HepG2 (cell line): Measurements from ENCODE around the gene EDEM1. TPM values are rescaled to one million over a fixed set of nuclear protein-coding genes. Genes with fewer than 3 reads are reported as not detected.

Experiments
- ATAC-seq: fragments of 200-7000 bp; cut with Tn5 transposase; 3 replicates; pipeline ENCODE4 v1.9.1; 2020; ENCODE audit warnings: mild to moderate bottlenecking, moderate library complexity
- BruUV-seq: library from RNA; stranded (reverse); fragments of 400-500 nt; replicated peaks from 2 replicates; lab custom pipeline; 2021; lab: Mats Ljungman, UMichigan
- CTCF ChIA-PET: fragments of 300-600 bp; formaldehyde crosslinking; extraction: SDS; loops from one replicate; lab custom pipeline; 2021; ENCODE audit warnings: low total read pairs, inconsistent platforms, low intra/inter-chr PET ratio; lab: Yijun Ruan, JAX
- POLR2A ChIA-PET: fragments of 350-600 bp; sonication (Branson Sonifier 250); formaldehyde crosslinking; loops from one replicate; lab custom pipeline; 2020; ENCODE audit warnings: antibody characterized with exemption, inconsistent platforms; lab: Yijun Ruan, JAX
- DNase-seq: peaks from one replicate; pipeline ENCODE4 v3.0.0-alpha.2; 2015; ENCODE audit warnings: low spot score
- FAIRE-seq: peaks from 3 replicates; lab custom pipeline; 2011; peaks lifted over from hg19 to GRCh38; lab: Jason Lieb, UNC
- H2AFZ ChIP-seq: one replicate; pipeline ENCODE4 v1.6.1; 2011; ENCODE audit warnings: low read length, inconsistent platforms
- H3K27ac ChIP-seq: fragments of 300-600 bp; 3 replicates; pipeline ENCODE4 v1.8.0; 2011; ENCODE audit warnings: mixed run types, mild to moderate bottlenecking, mixed read lengths, low read length, inconsistent platforms; ENCODE audit not compliant: insufficient read depth; ENCODE audit errors: extremely low read length
- H3K27me3 ChIP-seq, 2 experiments: fragments of 200-600 bp in 1 of 2; 2 replicates in 1 of 2; 3 replicates in 1 of 2; pipeline versions ENCODE4 v1.6.0 to v1.8.0; 2011; ENCODE audit warnings: low read length in 2 of 2, mild to moderate bottlenecking in 2 of 2, moderate library complexity in 2 of 2, inconsistent platforms in 1 of 2; ENCODE audit not compliant: insufficient read depth in 2 of 2, control insufficient read depth in 1 of 2
- H3K36me3 ChIP-seq, 2 experiments: fragments of 200-600 bp in 1 of 2; replicated peaks in 1 of 2; 2 replicates in 1 of 2; 3 replicates in 1 of 2; pipeline versions ENCODE4 v1.5.1 to v1.8.0; 2011; ENCODE audit warnings: low read length in 2 of 2, inconsistent platforms in 1 of 2; ENCODE audit not compliant: insufficient read depth in 2 of 2, control insufficient read depth in 1 of 2
- H3K4me1 ChIP-seq: 2 replicates; pipeline ENCODE4 v1.5.1; 2012; ENCODE audit warnings: low read length, inconsistent platforms; ENCODE audit not compliant: insufficient read depth
- H3K4me2 ChIP-seq: 2 replicates; pipeline ENCODE4 v1.6.0; 2011; ENCODE audit warnings: low read depth, low read length, inconsistent platforms
- H3K4me3 ChIP-seq, 3 experiments: fragments of 200-600 bp in 1 of 3; sonication (generic), shearing (Covaris generic) in 1 of 3; replicated peaks in 1 of 3; 2 replicates each; pipeline ENCODE4 v1.5.1; 2011 to 2016; ENCODE audit warnings: low read length in 3 of 3, inconsistent platforms in 2 of 3, low read depth in 2 of 3, mild to moderate bottlenecking in 2 of 3, control low read depth in 1 of 3, mixed read lengths in 1 of 3; ENCODE audit not compliant: insufficient read depth in 1 of 3
- H3K79me2 ChIP-seq: one replicate; pipeline ENCODE4 v1.6.1; 2011; ENCODE audit warnings: low read length, inconsistent platforms; ENCODE audit not compliant: insufficient read depth
- H3K9ac ChIP-seq: 2 replicates; pipeline ENCODE4 v1.6.0; 2011; ENCODE audit warnings: mild to moderate bottlenecking, low read depth, low read length, inconsistent platforms; ENCODE audit not compliant: insufficient read depth
- H3K9me3 ChIP-seq: 2 replicates; pipeline ENCODE4 v1.5.1; 2012; ENCODE audit warnings: mild to moderate bottlenecking, low read length
- H4K20me1 ChIP-seq: 2 replicates; pipeline ENCODE4 v1.6.0; 2011; ENCODE audit warnings: inconsistent platforms, mild to moderate bottlenecking, low read length, moderate library complexity; ENCODE audit not compliant: insufficient read depth
- MIER2 ChIP-seq: IDR thresholded peaks from 2 replicates; pipeline ENCODE4 v1.6.1; 2016; ENCODE audit warnings: missing biosample characterization, missing genetic modification reagents
- ONECUT2 ChIP-seq: sonication (generic); formaldehyde crosslinking; IDR thresholded peaks from 2 replicates; pipeline ENCODE4 v1.4.0; 2020; ENCODE audit warnings: missing genetic modification reagents
- RFX5 ChIP-seq: IDR thresholded peaks from 2 replicates; pipeline ENCODE4 v1.6.1; 2011; ENCODE audit warnings: low read depth, low read length, improper control_type of control experiment
- STAG1 ChIP-seq: sonication (generic); formaldehyde crosslinking; IDR thresholded peaks from 2 replicates; pipeline ENCODE4 v1.4.0; 2020; ENCODE audit warnings: missing genetic modification reagents
- TAF1 ChIP-seq: sonication (generic); formaldehyde crosslinking; IDR thresholded peaks from 2 replicates; pipeline ENCODE4 v1.4.0; 2020; ENCODE audit warnings: missing genetic modification reagents
- ZFP36 ChIP-seq: fragments of 150-350 bp; IDR thresholded peaks from 2 replicates; pipeline ENCODE4 v1.6.1; 2018; ENCODE audit warnings: borderline replicate concordance, low read length, low read depth; ENCODE audit not compliant: partially characterized antibody
- ZNF160 ChIP-seq: sonication (generic); formaldehyde crosslinking; IDR thresholded peaks from 2 replicates; pipeline ENCODE4 v1.8.0; 2022; ENCODE audit warnings: mild to moderate bottlenecking, inconsistent platforms, missing genetic modification reagents
- WGBS: methylation state at CpG from one replicate; pipeline ENCODE4 v1.1.6; 2017; ENCODE audit warnings: low lambda C conversion rate; 5-methylcytosine and 5-hydroxymethylcytosine counted together
- in situ Hi-C: cut with HindIII; loops from 2 replicates; pipeline ENCODE4 v1.10.0; 2017; ENCODE audit warnings: low pct_unique_long_range_greater_than_20kb; ENCODE audit not compliant: extremely low pct_ligation_motif_present
- intact Hi-C: fragments of 100-400 bp; cut with micrococcal nuclease; formaldehyde crosslinking; loops from one replicate; pipeline ENCODE4 v1.10.0; 2022; ENCODE audit not compliant: unreplicated experiment
- polyA plus RNA-seq, 8 experiments: library from polyadenylated mRNA; depleted of rRNA in 3 of 8; stranded (reverse) in 7 of 8; unstranded in 1 of 8; fragments of >200 nt; fragmentation: Illumina TruSeq in 4 of 8; extraction: Trizol in 4 of 8; gene quantifications; 2 replicates each; pipeline versions ENCODE4 v1.2.1 to v1.2.3, GENCODE V29; 2011 to 2016; ENCODE audit warnings: low read depth in 4 of 8, missing spikeins in 1 of 8, mixed read lengths in 1 of 8; ENCODE audit not compliant: insufficient read depth in 1 of 8
- total RNA-seq, 5 experiments: library from RNA; depleted of rRNA; stranded (reverse); fragments of >200 nt; fragmentation: Illumina TruSeq; extraction: Trizol; gene quantifications; 2 replicates each; pipeline ENCODE4 v1.2.3, GENCODE V29; 2016; ENCODE audit warnings: low read depth in 1 of 5
- TF ChIP-seq, protein P1 (sequence below): sonication (generic); formaldehyde crosslinking; IDR thresholded peaks from 2 replicates; pipeline ENCODE4 v1.5.0; 2020; ENCODE audit warnings: mild to moderate bottlenecking, missing genetic modification reagents
- TF ChIP-seq, protein P2 (sequence below): sonication (generic); formaldehyde crosslinking; IDR thresholded peaks from 2 replicates; pipeline ENCODE4 v1.5.0; 2020; ENCODE audit warnings: mild to moderate bottlenecking, missing genetic modification reagents, moderate library complexity

EDEM1 gene
- total and polyA plus RNA-seq, 2 of the 13 experiments (the other 11 are each of a cell fraction or from before 2014, with no cell fraction given): 13.8 to 25.8 TPM

DNA sequence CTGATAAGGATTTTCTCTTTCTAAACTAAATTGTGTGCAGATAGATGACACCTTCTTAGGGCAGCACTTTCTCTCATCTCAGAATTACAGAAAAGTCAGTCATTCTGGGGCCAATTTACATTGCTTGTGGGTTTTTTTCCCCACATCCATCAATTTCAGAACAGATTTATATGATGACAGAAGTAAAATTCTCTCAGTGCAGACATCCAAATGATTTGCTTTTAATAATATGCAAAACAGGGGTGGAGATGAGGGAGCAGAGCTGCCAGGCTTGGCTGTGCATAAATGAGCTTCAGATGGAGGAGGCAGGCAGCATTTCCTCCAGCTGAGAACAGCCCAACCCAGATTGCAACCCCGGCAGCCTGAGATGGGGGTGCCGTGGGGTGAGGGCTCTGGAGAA is 44.0 kb downstream of the EDEM1 start (continued):
- TF ChIP-seq, protein P1, sequence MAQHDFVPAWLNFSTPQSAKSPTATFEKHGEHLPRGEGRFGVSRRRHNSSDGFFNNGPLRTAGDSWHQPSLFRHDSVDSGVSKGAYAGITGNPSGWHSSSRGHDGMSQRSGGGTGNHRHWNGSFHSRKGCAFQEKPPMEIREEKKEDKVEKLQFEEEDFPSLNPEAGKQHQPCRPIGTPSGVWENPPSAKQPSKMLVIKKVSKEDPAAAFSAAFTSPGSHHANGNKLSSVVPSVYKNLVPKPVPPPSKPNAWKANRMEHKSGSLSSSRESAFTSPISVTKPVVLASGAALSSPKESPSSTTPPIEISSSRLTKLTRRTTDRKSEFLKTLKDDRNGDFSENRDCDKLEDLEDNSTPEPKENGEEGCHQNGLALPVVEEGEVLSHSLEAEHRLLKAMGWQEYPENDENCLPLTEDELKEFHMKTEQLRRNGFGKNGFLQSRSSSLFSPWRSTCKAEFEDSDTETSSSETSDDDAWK (CRISPR knock-in tag): no peak
- TF ChIP-seq ONECUT2 (no peak), RFX5 (no peak), ZNF160 (CRISPR knock-in tag) (no peak)

DNA sequence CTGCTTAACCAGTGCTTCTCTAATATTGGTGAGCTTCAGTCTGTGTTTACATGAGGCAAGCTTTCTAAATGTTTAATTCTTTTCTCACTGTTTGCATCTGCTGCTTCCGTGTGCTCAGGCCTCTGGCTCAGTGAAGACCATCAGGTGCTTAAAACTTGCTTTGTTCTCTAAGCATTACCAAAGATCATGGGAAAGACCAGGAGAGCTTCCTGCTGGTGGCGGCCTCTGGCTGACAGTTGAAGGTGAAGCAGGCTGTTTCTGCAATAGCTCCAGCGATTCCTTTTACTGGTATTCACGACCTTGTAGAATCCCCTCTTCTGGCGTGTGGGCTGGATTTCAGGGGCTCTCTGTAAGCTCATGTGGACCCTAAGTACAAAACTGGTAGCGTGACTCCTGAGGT is 45.1 kb downstream of the EDEM1 start:
- H3K79me2 ChIP-seq: no peaks in the 10 kb centered on the region
- H3K9ac ChIP-seq: no peak overlapping the region
- no peaks in the 10 kb centered on the region for H3K4me1 ChIP-seq
- no peak overlapping the region for H2AFZ ChIP-seq
- H3K4me3 ChIP-seq: no peak overlapping the region
- in situ Hi-C loops (no loop called here), intact Hi-C loops (no loop called here)
- no peak overlapping the region for H3K4me2 ChIP-seq
- H3K36me3 ChIP-seq: no peaks in the 10 kb centered on the region
- no peaks in the 10 kb centered on the region for H4K20me1 ChIP-seq
- CTCF ChIA-PET: no interaction called here
- DNase-seq: peak; percentile 10
- peaks cover 1 to 24% of the 10 kb centered on the region in 2 experiments; a peak in 2 of 5 replicates for H3K27me3 ChIP-seq
- WGBS: 0% methylated on average over 3 of the region's 6 CpGs
- no peak for FAIRE-seq
- TF ChIP-seq ZFP36: peak; percentile 42
- peak; percentile 28; the same call in 1 of the 2 replicates for TF ChIP-seq STAG1 (CRISPR knock-in tag)
- no peak for TF ChIP-seq TAF1
- TF ChIP-seq, protein P2, sequence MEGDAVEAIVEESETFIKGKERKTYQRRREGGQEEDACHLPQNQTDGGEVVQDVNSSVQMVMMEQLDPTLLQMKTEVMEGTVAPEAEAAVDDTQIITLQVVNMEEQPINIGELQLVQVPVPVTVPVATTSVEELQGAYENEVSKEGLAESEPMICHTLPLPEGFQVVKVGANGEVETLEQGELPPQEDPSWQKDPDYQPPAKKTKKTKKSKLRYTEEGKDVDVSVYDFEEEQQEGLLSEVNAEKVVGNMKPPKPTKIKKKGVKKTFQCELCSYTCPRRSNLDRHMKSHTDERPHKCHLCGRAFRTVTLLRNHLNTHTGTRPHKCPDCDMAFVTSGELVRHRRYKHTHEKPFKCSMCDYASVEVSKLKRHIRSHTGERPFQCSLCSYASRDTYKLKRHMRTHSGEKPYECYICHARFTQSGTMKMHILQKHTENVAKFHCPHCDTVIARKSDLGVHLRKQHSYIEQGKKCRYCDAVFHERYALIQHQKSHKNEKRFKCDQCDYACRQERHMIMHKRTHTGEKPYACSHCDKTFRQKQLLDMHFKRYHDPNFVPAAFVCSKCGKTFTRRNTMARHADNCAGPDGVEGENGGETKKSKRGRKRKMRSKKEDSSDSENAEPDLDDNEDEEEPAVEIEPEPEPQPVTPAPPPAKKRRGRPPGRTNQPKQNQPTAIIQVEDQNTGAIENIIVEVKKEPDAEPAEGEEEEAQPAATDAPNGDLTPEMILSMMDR: peak; percentile 46
- no peak for TF ChIP-seq MIER2 (CRISPR knock-in tag)
- H3K27ac ChIP-seq: no peak overlapping the region
- peak; percentile 76 for ATAC-seq
- POLR2A ChIA-PET: no interaction called here
- BruUV-seq: no TSS peak
- H3K9me3 ChIP-seq: no peaks in the 10 kb centered on the region
